ENCODE data around the gene FBXW11.
"Not testable (repeated sequence)": the region's sequence is repeated elsewhere in the genome, so short reads cannot be mapped to it uniquely, and the experiment has no call there.

GRCh38 chr5:172020110-172020786 is 13.8 kb upstream of the FBXW11 start:
- TF ChIP-seq CTCF (IDR thresholded peaks at IDR 0.05); EZH2 (IDR thresholded peaks at IDR 0.05; ENCODE audit: borderline replicate concordance, insufficient read depth, low read depth, low read length, poor library complexity, severe bottlenecking): not testable (repeated sequence)
